GM12878 (cell line): Measurements from ENCODE around the gene NBEA. TPM values are rescaled to one million over a fixed set of nuclear protein-coding genes. Genes with fewer than 3 reads are reported as not detected.

ENCODE experiments used
- ATAC-seq: fragments of 200-7000 bp; cut with Tn5 transposase; 3 replicates; pipeline ENCODE4 v1.9.1; 2020; ENCODE audit warnings: mild to moderate bottlenecking, moderate library complexity
- BruUV-seq: library from RNA; stranded (reverse); fragments of 400-500 nt; replicated peaks from 2 replicates; lab custom pipeline; 2021; lab: Mats Ljungman, UMichigan
- CTCF ChIA-PET: fragments of 300-600 bp; sonication (Branson Sonifier 250); formaldehyde crosslinking; extraction: SDS; loops from one replicate; lab custom pipeline; 2021; ENCODE audit warnings: inconsistent platforms; lab: Yijun Ruan, JAX
- POLR2A ChIA-PET: fragments of 350-600 bp; formaldehyde crosslinking; extraction: SDS; loops from one replicate; lab custom pipeline; 2021; ENCODE audit warnings: inconsistent platforms; lab: Charles Lee
- RAD21 ChIA-PET: fragments of 300-600 bp; sonication (Branson Sonifier 250); formaldehyde crosslinking; loops from one replicate; lab custom pipeline; 2023; ENCODE audit warnings: antibody characterized with exemption; ENCODE audit not compliant: unreplicated experiment; lab: Charles Lee
- SMC1A ChIA-PET: fragments of 300-600 bp; sonication (Branson Sonifier 250); formaldehyde crosslinking; loops from one replicate; lab custom pipeline; 2023; ENCODE audit not compliant: unreplicated experiment, uncharacterized antibody; lab: Charles Lee
- DNase-seq: peaks from one replicate; pipeline ENCODE4 v3.0.0-alpha.2; 2011; ENCODE audit warnings: low read depth, low spot score
- FAIRE-seq: peaks from 3 replicates; lab custom pipeline; 2011; peaks lifted over from hg19 to GRCh38; lab: Jason Lieb, UNC
- H2AFZ ChIP-seq: 2 replicates; pipeline ENCODE4 v1.6.0; 2011; ENCODE audit warnings: low read depth, low read length, control low read depth; ENCODE audit not compliant: control insufficient read depth
- H3K27ac ChIP-seq: 2 replicates; pipeline ENCODE4 v1.5.1; 2011; ENCODE audit warnings: control low read depth; ENCODE audit not compliant: control insufficient read depth, insufficient read depth
- H3K27me3 ChIP-seq, 2 experiments: replicated peaks in 1 of 2; 2 replicates each; pipeline versions ENCODE4 v1.6.0 to v1.6.1; 2011; ENCODE audit warnings: low read length in 1 of 2; ENCODE audit not compliant: control insufficient read depth in 2 of 2, insufficient read depth in 2 of 2
- H3K36me3 ChIP-seq, 2 experiments: 2 replicates each; pipeline ENCODE4 v1.5.1; 2011; ENCODE audit warnings: low read length in 1 of 2; ENCODE audit not compliant: control insufficient read depth in 2 of 2, insufficient read depth in 2 of 2
- H3K4me1 ChIP-seq: 2 replicates; pipeline ENCODE4 v1.6.1; 2011; ENCODE audit warnings: mild to moderate bottlenecking, low read length, moderate library complexity, mixed read lengths; ENCODE audit not compliant: control insufficient read depth, insufficient read depth
- H3K4me2 ChIP-seq: 2 replicates; pipeline ENCODE4 v1.6.0; 2011; ENCODE audit warnings: control low read depth; ENCODE audit not compliant: control insufficient read depth, insufficient read depth
- H3K4me3 ChIP-seq: fragments of 200-600 bp; sonication (generic); 2 replicates; pipeline ENCODE4 v1.5.1; 2016
- H3K79me2 ChIP-seq: 2 replicates; pipeline ENCODE4 v1.6.0; 2011; ENCODE audit warnings: low read length; ENCODE audit not compliant: control insufficient read depth, insufficient read depth
- H3K9ac ChIP-seq: 2 replicates; pipeline ENCODE4 v1.8.0; 2011; ENCODE audit warnings: low read length, control low read depth, mixed read lengths; ENCODE audit not compliant: control insufficient read depth, insufficient read depth
- H3K9me3 ChIP-seq: replicated peaks from 3 replicates; pipeline ENCODE4 v1.5.1; 2011; ENCODE audit warnings: mild to moderate bottlenecking, low read length; ENCODE audit not compliant: control insufficient read depth, insufficient read depth
- H4K20me1 ChIP-seq: 2 replicates; pipeline ENCODE4 v1.6.0; 2011; ENCODE audit not compliant: control insufficient read depth, insufficient read depth
- BRCA1 ChIP-seq: IDR thresholded peaks from 2 replicates; pipeline ENCODE4 v1.6.1; 2011; ENCODE audit warnings: low read depth, low read length, improper control_type of control experiment
- POLR2AphosphoS2 ChIP-seq: IDR thresholded peaks from 2 replicates; pipeline ENCODE4 v1.6.1; 2011; ENCODE audit warnings: low read depth, mild to moderate bottlenecking, low read length, improper control_type of control experiment, moderate library complexity
- TCF3 ChIP-seq: IDR thresholded peaks from 2 replicates; pipeline ENCODE4 v1.6.1; 2012; ENCODE audit warnings: low read depth, mild to moderate bottlenecking, low read length, borderline replicate concordance; ENCODE audit not compliant: insufficient read depth
- ZBTB11 ChIP-seq: fragments of 450-650 bp; formaldehyde crosslinking; IDR thresholded peaks from 2 replicates; pipeline ENCODE4 v1.5.0; 2022; ENCODE audit warnings: mild to moderate bottlenecking, missing genetic modification characterization
- ZNF207 ChIP-seq: fragments of 450-650 bp; IDR thresholded peaks from 2 replicates; pipeline ENCODE4 v1.6.1; 2014; ENCODE audit warnings: antibody characterized with exemption, mild to moderate bottlenecking, borderline replicate concordance
- WGBS: methylation state at CpG from one replicate; pipeline ENCODE4 v1.1.6; 2016; ENCODE audit warnings: low lambda C conversion rate; ENCODE audit not compliant: insufficient replicate concordance, insufficient coverage; ENCODE audit errors: missing lambda C conversion rate; 5-methylcytosine and 5-hydroxymethylcytosine counted together
- in situ Hi-C: fragments of 300-500 bp; cut with MboI; formaldehyde crosslinking; loops from 9 replicates; pipeline ENCODE4 v1.14.3; 2018; ENCODE audit warnings: mixed read lengths
- intact Hi-C: fragments of 100-400 bp; cut with micrococcal nuclease; formaldehyde crosslinking; loops from one replicate; pipeline ENCODE4 v1.14.2; 2022; ENCODE audit not compliant: unreplicated experiment
- polyA plus RNA-seq, 11 experiments: library from polyadenylated mRNA; depleted of rRNA in 4 of 11; unstranded in 6 of 11; stranded (reverse) in 5 of 11; fragments of >200 nt; fragmentation: Nextera tagmentation in 4 of 11; fragmentation: Illumina TruSeq in 1 of 11; extraction: Ambion mirVana in 4 of 11; extraction: Trizol in 1 of 11; gene quantifications; 1 replicate in 1 of 11; 2 replicates in 10 of 11; pipeline versions ENCODE4 v1.2.1 to v1.2.3, GENCODE V29; 2011 to 2016; ENCODE audit warnings: inconsistent platforms in 2 of 11, missing spikeins in 2 of 11, low read depth in 1 of 11
- total RNA-seq, 4 experiments: library from RNA; depleted of rRNA in 3 of 4; stranded (reverse); fragments of >200 nt in 3 of 4; fragmentation: Illumina TruSeq in 1 of 4; extraction: Trizol in 1 of 4; gene quantifications; 2 replicates each; pipeline versions ENCODE4 v1.2.1 to v1.2.3, GENCODE V29; 2013 to 2021

Gene NBEA
- total and polyA plus RNA-seq, 10 of the 15 experiments (the other 5 are each of a cell fraction or from before 2014, with no cell fraction given): 0.23 to 3.6 (median 0.55) TPM

DNA sequence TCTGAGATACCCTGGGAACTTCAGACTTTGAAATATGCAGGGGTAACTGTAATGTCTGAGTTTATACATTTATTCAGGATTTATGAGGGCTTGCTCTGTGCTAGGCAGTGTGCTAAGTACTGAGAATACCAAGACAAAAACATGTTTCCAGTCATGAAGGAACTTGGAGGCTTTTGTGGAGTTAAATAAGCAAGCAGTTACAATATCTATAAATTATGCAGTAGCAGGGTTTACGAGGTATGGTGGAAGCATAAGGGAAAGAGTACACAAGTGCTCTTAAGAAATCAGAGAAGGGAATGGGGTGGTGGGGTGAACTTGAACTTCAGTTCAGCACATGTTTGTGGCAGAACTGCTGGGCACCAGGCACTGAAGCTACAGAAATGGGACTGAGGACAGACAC lies 506.4 kb downstream of the NBEA start:
- Histone ChIP-seq H3K79me2 (no peaks in the 10 kb centered on the region), H3K9ac (no peak overlapping the region), H3K4me2 (no peak overlapping the region), H3K4me3 (no peak overlapping the region), H4K20me1 (no peaks in the 10 kb centered on the region), H3K4me1 (no peaks in the 10 kb centered on the region), H3K27me3 (no peaks in the 10 kb centered on the region), H3K27ac (no peak overlapping the region), H3K36me3 (no peaks in the 10 kb centered on the region), H2AFZ (no peak overlapping the region), H3K9me3 (no peaks in the 10 kb centered on the region)
- POLR2A ChIA-PET: no interaction called here
- RAD21 ChIA-PET: no interaction called here
- no TSS peak for BruUV-seq
- DNase-seq (no peak), FAIRE-seq (no peak), ATAC-seq (no peak)
- 0% methylated on average over 1 of the region's 1 CpG for WGBS
- TF ChIP-seq BRCA1 (no peak), POLR2AphosphoS2 (no peak), TCF3 (no peak), ZBTB11 (no peak), ZNF207 (no peak)
- in situ Hi-C loops: no loop called here
- CTCF ChIA-PET: no interaction called here
- intact Hi-C loops: no loop called here
- SMC1A ChIA-PET: no interaction called here
